ENCODE measurements around the gene ISL1.

ISL1 gene

DNA sequence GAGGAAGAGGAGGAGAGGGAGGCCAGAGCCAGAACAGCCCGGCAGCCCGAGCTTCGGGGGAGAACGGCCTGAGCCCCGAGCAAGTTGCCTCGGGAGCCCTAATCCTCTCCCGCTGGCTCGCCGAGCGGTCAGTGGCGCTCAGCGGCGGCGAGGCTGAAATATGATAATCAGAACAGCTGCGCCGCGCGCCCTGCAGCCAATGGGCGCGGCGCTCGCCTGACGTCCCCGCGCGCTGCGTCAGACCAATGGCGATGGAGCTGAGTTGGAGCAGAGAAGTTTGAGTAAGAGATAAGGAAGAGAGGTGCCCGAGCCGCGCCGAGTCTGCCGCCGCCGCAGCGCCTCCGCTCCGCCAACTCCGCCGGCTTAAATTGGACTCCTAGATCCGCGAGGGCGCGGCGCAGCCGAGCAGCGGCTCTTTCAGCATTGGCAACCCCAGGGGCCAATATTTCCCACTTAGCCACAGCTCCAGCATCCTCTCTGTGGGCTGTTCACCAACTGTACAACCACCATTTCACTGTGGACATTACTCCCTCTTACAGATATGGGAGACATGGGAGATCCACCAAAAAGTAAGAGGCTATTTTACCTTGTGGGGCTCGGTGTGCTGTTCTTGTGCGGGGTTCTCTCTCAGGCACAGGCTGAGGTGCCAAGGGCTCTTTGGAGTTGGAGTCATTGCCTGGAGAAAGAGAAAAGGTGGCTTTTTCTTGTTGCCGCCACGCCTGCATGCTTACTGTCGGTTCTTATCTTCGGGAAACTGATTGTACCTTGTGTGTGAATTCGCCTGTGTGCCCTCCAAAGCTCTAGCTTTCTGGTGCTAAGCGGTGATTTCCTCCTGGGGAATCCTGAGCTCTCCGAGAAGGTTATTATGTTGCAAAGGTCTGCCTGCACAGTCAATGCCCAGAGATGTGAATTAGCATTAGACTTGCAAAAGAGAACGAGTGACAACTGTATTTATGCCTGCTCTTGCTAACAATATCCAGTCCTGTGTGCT lies at the start of gene ISL1:
Gene ISL1, plus strand, starts transcription at position 318 of the 991 bp plus-strand sequence. Its CDS starts 224 bp downstream, at position 542.
- no peak for DNase-seq

- no peak for DNase-seq
Measured at GRCh38 chr5:51336878-51337277, 46.4 kb upstream of the ISL1 start.

- no peak for DNase-seq
Measured at GRCh38 chr5:51345106-51345505, 38.1 kb upstream of the ISL1 start.

- no peak for DNase-seq
Measured at GRCh38 chr5:51347157-51347556, 36.1 kb upstream of the ISL1 start.

DNA sequence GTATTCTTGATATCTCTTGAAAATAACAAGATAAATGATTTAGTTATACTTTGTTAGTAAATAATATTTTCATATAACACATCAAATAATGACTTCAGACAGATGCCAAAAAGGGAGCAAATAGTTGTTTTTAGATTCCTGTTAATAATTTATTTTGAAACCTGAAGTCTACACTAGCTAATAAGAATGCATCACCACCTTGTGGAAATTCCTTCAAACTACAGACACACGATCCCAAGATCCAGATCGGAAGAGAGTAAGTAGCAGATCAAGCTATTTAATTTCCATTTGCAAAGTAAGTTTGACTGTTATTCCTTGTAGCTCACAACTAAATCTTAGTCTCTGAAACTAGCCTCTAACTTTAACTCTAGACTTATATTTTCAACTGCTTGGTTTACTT lies 35.5 kb upstream of the ISL1 start:
- no peak for DNase-seq

- DNase-seq = no peak
Measured at GRCh38 chr5:51371052-51371451, 12.2 kb upstream of the ISL1 start.

GRCh38 chr5:51373880-51374523 lies 9.2 kb upstream of the ISL1 start:
- no peak for DNase-seq

GRCh38 chr5:51375084-51375483 lies 8.2 kb upstream of the ISL1 start:
- no peak for DNase-seq

- no peak for DNase-seq
Measured at GRCh38 chr5:51376509-51376908, 6.7 kb upstream of the ISL1 start.

GRCh38 chr5:51377151-51378060 lies 5.8 kb upstream of the ISL1 start:
- DNase-seq = no peak

- DNase-seq = no peak
Measured at GRCh38 chr5:51378061-51378409, 5.2 kb upstream of the ISL1 start.

- DNase-seq = no peak
Measured at GRCh38 chr5:51378448-51379330, 4.6 kb upstream of the ISL1 start.

- no peak for DNase-seq
Measured at GRCh38 chr5:51379331-51379700, 3.9 kb upstream of the ISL1 start.

GRCh38 chr5:51380603-51381207 lies 2.5 kb upstream of the ISL1 start:
- no peak for DNase-seq

- DNase-seq = no peak
Measured at GRCh38 chr5:51381761-51382474, 1.3 kb upstream of the ISL1 start.

DNA sequence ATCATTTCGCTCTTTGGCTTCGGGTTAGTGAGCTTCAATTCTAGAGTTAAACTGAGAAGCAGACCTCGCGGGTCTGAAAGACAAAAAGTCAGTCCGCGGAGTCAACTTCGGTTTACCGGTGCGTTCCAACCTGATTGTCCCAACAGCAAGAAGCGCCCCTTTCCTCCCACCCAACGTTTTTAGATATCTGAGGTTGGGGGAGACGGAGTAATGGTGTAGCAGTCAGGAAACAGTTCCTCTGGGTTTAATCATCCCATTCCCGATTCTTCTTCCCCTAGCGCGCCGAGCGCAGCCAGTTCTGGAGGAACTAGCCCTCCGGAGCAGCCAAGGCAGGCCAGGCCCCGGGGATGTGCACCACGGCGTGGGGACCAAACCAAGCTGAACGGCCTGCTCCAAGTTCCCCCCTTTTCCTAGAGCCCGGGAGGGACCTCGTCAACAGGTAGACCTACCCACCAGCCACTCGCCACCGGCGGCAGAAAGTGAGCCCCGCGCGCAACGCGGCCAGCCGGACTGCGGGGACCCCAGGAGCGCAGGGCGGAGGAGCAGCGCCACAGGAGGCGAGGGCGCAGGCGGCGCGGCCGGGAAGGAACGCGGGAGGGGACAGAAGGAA lies 622 bp upstream of the ISL1 start:
- no peak for DNase-seq

DNA sequence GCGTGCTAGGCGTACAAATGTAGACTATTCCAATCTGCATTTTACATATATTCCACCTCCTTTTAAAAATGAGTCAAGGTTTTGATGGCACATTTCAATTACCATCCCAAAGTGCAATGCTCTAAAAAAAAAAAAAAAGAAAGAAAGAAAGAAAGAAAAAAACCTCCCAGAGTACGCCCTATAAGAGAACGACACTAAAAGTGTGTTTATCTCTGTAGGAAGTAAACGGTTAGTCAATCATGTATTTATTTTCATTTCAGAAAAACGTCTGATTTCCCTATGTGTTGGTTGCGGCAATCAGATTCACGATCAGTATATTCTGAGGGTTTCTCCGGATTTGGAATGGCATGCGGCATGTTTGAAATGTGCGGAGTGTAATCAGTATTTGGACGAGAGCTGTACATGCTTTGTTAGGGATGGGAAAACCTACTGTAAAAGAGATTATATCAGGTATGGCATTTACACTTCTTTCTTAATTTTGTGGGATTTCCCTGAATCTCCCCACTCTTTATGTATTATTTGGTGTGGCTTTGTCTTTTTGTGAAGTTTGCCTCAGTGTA lies 1.1 kb downstream of the ISL1 start:
- DNase-seq = no peak

- DNase-seq = no peak
Measured at GRCh38 chr5:51385216-51385615, 2.0 kb downstream of the ISL1 start.

- DNase-seq = no peak
Measured at GRCh38 chr5:51386916-51387883, 4.0 kb downstream of the ISL1 start.
